Gastrocnemius medialis (tissue), 4 donors: ENCODE results near the gene TANGO2. TPM values are rescaled to one million over a fixed set of nuclear protein-coding genes. Genes with fewer than 3 reads are reported as not detected.

Experiments
- ATAC-seq, 2 donors: fragments of 150-250 bp; one replicate each; pipeline ENCODE4 v1.9.1; 2016
- DNase-seq, 2 donors: peaks; one replicate each; pipeline ENCODE4 v3.0.0-alpha.2; 2019
- H3K27ac ChIP-seq, 4 donors: fragments of 200-600 bp; sonication (generic); 1 replicate in 1 of 4; 2 replicates in 3 of 4; pipeline ENCODE4 v1.5.1; 2016 to 2018; ENCODE audit warnings: mild to moderate bottlenecking in 2 of 4, moderate library complexity in 1 of 4
- H3K27me3 ChIP-seq, 3 donors: fragments of 200-600 bp; sonication (generic) in 2 of 3; 1 replicate in 1 of 3; 2 replicates in 2 of 3; pipeline versions ENCODE4 v1.5.1 to v1.6.0; 2016 to 2019; ENCODE audit warnings: mild to moderate bottlenecking in 1 of 3, moderate library complexity in 1 of 3
- H3K36me3 ChIP-seq, 2 donors: fragments of 200-600 bp; sonication (generic) in 1 of 2; one replicate each; pipeline ENCODE4 v1.5.1; 2017 to 2018
- H3K4me1 ChIP-seq, 2 donors: fragments of 200-600 bp; sonication (generic) in 1 of 2; one replicate each; pipeline ENCODE4 v1.5.1; 2016 to 2017; ENCODE audit warnings: mild to moderate bottlenecking in 2 of 2
- H3K4me3 ChIP-seq, 4 donors: fragments of 200-600 bp; sonication (generic) in 3 of 4; 1 replicate in 1 of 4; 2 replicates in 3 of 4; pipeline ENCODE4 v1.5.1; 2016 to 2019; ENCODE audit warnings: mild to moderate bottlenecking in 2 of 4
- H3K9me3 ChIP-seq, 3 donors: fragments of 200-600 bp; sonication (generic) in 2 of 3; 1 replicate in 1 of 3; 2 replicates in 2 of 3; pipeline ENCODE4 v1.5.1; 2016 to 2019
- POLR2A ChIP-seq, 2 donors: fragments of 450-650 bp; IDR thresholded peaks; one replicate each; pipeline ENCODE4 v1.6.1; 2017; ENCODE audit warnings: antibody characterized with exemption in 2 of 2, mild to moderate bottlenecking in 2 of 2, moderate library complexity in 2 of 2
- in situ Hi-C, 4 donors: fragments of 200-750 bp; cut with MboI; loops; one replicate each; pipeline versions ENCODE4 v1.15.0 to v1.8.0; 2017; ENCODE audit warnings: low sequenced_read_pairs in 4 of 4
- intact Hi-C: fragments of 100-400 bp; cut with DNase I; formaldehyde crosslinking; loops from one replicate; pipeline ENCODE4 v1.15.1; 2023; ENCODE audit warnings: low total_unique reads
- total RNA-seq, 4 donors: library from RNA; depleted of rRNA; stranded (reverse); fragments of >200 nt; gene quantifications; one replicate each; pipeline versions ENCODE4 v1.1.0 to v1.2.3, GENCODE V29; 2016
- TF ChIP-seq, protein P1 (sequence below), 5 experiments: fragments of 450-650 bp in 3 of 5; fragments of 200-600 bp in 2 of 5; sonication (generic) in 2 of 5; IDR thresholded peaks in 4 of 5; conservative IDR thresholded peaks in 1 of 5; 1 replicate in 4 of 5; 2 replicates in 1 of 5; pipeline ENCODE4 v1.5.1; 2016 to 2019; ENCODE audit warnings: antibody characterized with exemption in 5 of 5, mild to moderate bottlenecking in 3 of 5, moderate library complexity in 3 of 5

Gene TANGO2
- total RNA-seq, 4 donors from 2014 or later, result 43.0 to 115 (median 52.5) TPM

DNA sequence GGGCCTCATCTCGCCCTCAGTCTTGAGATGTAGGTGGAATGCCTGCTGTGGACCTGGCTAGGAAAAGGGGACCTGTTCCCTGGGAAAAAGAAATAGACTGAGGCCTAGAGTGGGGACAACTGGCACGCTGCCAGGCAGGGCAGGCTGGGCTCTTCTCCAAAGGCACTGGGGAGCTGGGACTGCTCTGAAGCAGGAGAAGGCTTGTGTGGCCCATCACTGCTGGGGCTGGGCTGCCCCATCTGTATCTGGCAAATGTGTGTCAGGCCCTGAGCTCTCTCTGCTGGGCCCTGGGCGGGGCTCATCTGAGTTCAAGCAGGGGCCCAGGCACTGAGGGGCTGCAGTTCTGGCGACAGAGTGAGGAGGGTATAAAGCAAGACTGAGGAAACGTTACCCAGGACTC, 37.2 kb upstream of the TANGO2 start:
- Histone ChIP-seq H3K9me3 (no peaks in the 10 kb centered on the region), H3K4me3 (peak overlapping the region in 1 of 4 donors; percentile 32), H3K36me3 (peaks cover 0 to 9% of the 10 kb centered on the region in 2 donors)

DNA sequence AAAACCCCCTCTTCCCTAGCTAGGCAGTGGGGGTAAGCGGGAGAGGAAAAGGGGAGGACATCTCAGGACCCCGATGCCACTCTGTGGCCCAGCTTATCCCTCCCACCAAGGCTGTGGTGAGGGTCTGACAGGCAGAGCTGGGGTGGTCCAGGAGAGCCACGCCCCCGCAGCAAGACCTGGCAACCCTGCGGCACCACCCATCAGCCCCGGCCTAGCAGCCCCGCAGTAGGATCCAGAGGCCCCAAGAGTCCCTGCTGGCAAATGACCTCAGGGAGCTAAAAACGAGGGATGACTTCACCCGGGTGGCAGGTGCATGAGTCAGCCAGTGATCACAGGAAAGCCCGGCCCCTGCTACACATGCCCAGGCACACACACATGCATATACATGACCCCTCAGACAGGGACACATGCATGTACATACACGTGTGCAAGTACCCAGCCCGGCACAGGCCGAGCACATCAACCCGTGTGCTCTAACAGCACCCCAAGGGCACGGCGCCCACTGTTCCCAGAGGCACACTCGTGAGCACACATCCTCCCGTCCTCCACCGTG, 36.6 kb upstream of the TANGO2 start:
- peak; percentile 31 to 34 for TF ChIP-seq POLR2A (IDR thresholded peaks at IDR 0.05)
- TF ChIP-seq, protein P1, sequence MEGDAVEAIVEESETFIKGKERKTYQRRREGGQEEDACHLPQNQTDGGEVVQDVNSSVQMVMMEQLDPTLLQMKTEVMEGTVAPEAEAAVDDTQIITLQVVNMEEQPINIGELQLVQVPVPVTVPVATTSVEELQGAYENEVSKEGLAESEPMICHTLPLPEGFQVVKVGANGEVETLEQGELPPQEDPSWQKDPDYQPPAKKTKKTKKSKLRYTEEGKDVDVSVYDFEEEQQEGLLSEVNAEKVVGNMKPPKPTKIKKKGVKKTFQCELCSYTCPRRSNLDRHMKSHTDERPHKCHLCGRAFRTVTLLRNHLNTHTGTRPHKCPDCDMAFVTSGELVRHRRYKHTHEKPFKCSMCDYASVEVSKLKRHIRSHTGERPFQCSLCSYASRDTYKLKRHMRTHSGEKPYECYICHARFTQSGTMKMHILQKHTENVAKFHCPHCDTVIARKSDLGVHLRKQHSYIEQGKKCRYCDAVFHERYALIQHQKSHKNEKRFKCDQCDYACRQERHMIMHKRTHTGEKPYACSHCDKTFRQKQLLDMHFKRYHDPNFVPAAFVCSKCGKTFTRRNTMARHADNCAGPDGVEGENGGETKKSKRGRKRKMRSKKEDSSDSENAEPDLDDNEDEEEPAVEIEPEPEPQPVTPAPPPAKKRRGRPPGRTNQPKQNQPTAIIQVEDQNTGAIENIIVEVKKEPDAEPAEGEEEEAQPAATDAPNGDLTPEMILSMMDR (IDR thresholded peaks at IDR 0.05 in 4 of 5, conservative IDR thresholded peaks at IDR 0.05 in 1 of 5), result no peak
- ATAC-seq (peak; percentile 76 to 83), DNase-seq (peak; percentile 86 to 92)
- Histone ChIP-seq H3K9me3 (no peaks in the 10 kb centered on the region), H3K36me3 (peaks cover 0 to 5% of the 10 kb centered on the region in 2 donors), H3K27me3 (no peaks in the 10 kb centered on the region), H3K27ac (peak overlapping the region; percentile 92 to 100 (median 96)), H3K4me1 (peaks cover 45 to 49% of the 10 kb centered on the region in 2 donors), H3K4me3 (peak overlapping the region in 1 of 4 donors; percentile 32)
- intact Hi-C loops (loop anchor here (5.0 kb wide), 1 partner anchor 133 kb away; the partner anchor contains the start of genes RANBP1 and TRMT2A), in situ Hi-C loops (no loop called here)

More for the DNA sequence above, 37.2 kb upstream of the TANGO2 start:
- Histone ChIP-seq H3K27ac (peak overlapping the region; percentile 92 to 100 (median 96)), H3K4me1 (peaks cover 45 to 49% of the 10 kb centered on the region in 2 donors), H3K27me3 (no peaks in the 10 kb centered on the region)
- no peak for TF ChIP-seq POLR2A (IDR thresholded peaks at IDR 0.05)
- TF ChIP-seq, protein P1 (IDR thresholded peaks at IDR 0.05 in 4 of 5, conservative IDR thresholded peaks at IDR 0.05 in 1 of 5), result no peak
- DNase-seq (no peak), ATAC-seq (peak in 1 of 2 donors; percentile 10)
- intact Hi-C loops (loop anchor here (5.0 kb wide), 1 partner anchor 134 kb away; the partner anchor contains the start of genes RANBP1 and TRMT2A), in situ Hi-C loops (no loop called here)

DNA sequence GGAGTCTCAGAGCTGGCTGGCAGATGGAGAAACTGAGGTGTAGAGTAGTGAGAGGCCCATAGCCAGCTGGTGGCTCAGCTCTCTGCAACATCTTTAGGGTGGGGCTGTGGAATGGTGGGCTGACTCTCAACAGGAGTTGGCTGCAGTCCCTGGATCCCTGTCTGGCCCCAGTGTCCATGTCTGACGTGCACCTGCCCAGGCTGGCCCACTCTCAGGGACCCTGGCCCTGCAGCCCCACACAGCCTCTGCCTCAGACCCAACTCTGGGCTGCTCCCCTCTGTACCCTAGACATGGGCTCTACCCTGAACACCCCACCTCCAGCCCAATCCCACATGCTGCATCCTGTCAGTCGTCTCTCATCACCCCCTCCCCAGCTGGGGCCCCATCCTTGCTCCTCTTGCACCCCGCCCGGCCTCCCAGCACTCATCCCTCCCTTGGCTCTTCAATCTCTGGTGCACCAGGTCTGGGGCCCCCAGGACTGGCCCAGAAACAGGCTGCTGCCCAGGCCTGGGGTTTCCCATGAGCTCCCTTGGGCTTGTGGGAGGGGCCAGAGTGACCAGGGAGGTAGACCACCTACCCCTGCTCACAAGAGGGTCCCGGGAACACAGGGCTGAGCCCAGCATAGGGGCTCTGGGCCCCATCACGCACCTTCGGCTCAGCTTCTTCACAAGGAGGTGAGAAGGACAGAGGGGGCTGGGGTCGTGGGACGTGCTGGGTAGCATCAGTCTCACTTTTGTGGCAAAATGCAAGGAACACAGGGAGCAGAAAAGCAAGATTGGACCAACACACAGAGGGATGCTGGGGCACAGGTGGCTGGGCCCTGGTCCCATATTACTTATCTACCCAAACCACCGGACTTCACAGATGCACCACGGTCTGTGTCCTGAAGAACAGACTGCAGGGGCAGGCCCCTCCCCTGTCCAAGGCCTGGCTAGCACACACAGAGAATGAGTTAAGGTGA, 35.8 kb upstream of the TANGO2 start:
- in situ Hi-C loops, result no loop called here
- peaks cover 45 to 49% of the 10 kb centered on the region in 2 donors for H3K4me1 ChIP-seq
- H3K27me3 ChIP-seq, result no peaks in the 10 kb centered on the region
- intact Hi-C loops, result loop anchor here (5.0 kb wide), 1 partner anchor 132 kb away; the partner anchor contains the start of genes RANBP1 and TRMT2A
- DNase-seq, result no peak
- H3K36me3 ChIP-seq, result no peaks in the 10 kb centered on the region
- H3K9me3 ChIP-seq, result no peaks in the 10 kb centered on the region
- TF ChIP-seq, protein P1 (IDR thresholded peaks at IDR 0.05 in 4 of 5, conservative IDR thresholded peaks at IDR 0.05 in 1 of 5), result no peak
- no peak for TF ChIP-seq POLR2A (IDR thresholded peaks at IDR 0.05)
- peak overlapping the region; percentile 92 to 100 (median 96) for H3K27ac ChIP-seq
- no peak for ATAC-seq
- no peak overlapping the region for H3K4me3 ChIP-seq

DNA sequence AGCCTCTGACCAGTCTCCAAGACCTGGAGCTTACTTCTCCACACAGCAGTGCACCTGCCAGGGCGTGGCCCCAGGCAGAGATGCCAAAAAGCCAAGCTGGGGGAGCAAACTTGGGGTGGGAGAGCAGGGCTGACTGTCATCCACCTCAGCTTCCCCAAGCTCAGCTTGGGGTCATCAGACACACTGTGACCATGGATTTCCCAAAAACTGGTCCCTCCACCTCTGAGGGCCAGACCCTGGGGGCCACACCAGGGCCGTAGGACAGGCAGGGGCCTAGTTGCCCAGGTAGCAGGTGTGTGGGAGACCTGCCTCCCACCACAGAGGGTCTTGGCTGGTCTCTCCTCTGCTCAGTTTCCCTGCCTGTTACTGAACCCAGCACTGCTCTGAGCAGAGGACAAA, 34.9 kb upstream of the TANGO2 start:
- Histone ChIP-seq H3K9me3 (no peaks in the 10 kb centered on the region), H3K36me3 (no peaks in the 10 kb centered on the region), H3K27ac (peak overlapping the region; percentile 92 to 100 (median 96)), H3K27me3 (no peaks in the 10 kb centered on the region), H3K4me3 (peak overlapping the region; percentile 61 to 98 (median 86)), H3K4me1 (peaks cover 45 to 49% of the 10 kb centered on the region in 2 donors)
- intact Hi-C loops, result no loop called here
- ATAC-seq, result no peak
- in situ Hi-C loops, result no loop called here
- TF ChIP-seq, protein P1 (IDR thresholded peaks at IDR 0.05 in 4 of 5, conservative IDR thresholded peaks at IDR 0.05 in 1 of 5), result no peak
- TF ChIP-seq POLR2A (IDR thresholded peaks at IDR 0.05), result no peak
- DNase-seq, result no peak
